Panc1 (cell line): ENCODE data around the gene PIP4K2C. TPM values are rescaled to one million over a fixed set of nuclear protein-coding genes. Genes with fewer than 3 reads are reported as not detected.
"Not testable (repeated sequence)": the region's sequence is repeated elsewhere in the genome, so short reads cannot be mapped to it uniquely, and the experiment has no call there.

Source experiments
- ATAC-seq: fragments of 200-7000 bp; cut with Tn5 transposase; 2 replicates; pipeline ENCODE4 v1.9.1; 2020; ENCODE audit warnings: mild to moderate bottlenecking, moderate library complexity
- BruUV-seq: library from RNA; stranded (reverse); fragments of 400-500 nt; replicated peaks from 2 replicates; lab custom pipeline; 2021; lab: Mats Ljungman, UMichigan
- CTCF ChIA-PET: fragments of 300-600 bp; sonication (Branson Sonifier 250); formaldehyde crosslinking; loops from one replicate; lab custom pipeline; 2022; ENCODE audit warnings: antibody characterized with exemption; lab: Charles Lee
- POLR2A ChIA-PET: fragments of 300-600 bp; sonication (Branson Sonifier 250); formaldehyde crosslinking; loops from one replicate; lab custom pipeline; 2022; ENCODE audit warnings: antibody characterized with exemption; lab: Charles Lee
- DNase-seq: peaks from one replicate; pipeline ENCODE4 v3.0.0-alpha.2; 2010; ENCODE audit warnings: low read depth, low spot score
- H3K27ac ChIP-seq: 2 replicates; pipeline ENCODE4 v1.5.1; 2011; ENCODE audit warnings: mild to moderate bottlenecking, low read length, inconsistent platforms
- H3K27me3 ChIP-seq: fragments of 200-500 bp; sonication (Bioruptor generic); 2 replicates; pipeline ENCODE4 v1.6.0; 2014; ENCODE audit warnings: low read length, inconsistent platforms; ENCODE audit not compliant: control insufficient read depth, insufficient read depth
- H3K36me3 ChIP-seq: fragments of 200-500 bp; sonication (Bioruptor generic); 2 replicates; pipeline ENCODE4 v1.5.1; 2014; ENCODE audit warnings: inconsistent platforms, mild to moderate bottlenecking, low read length, moderate library complexity; ENCODE audit not compliant: control insufficient read depth, insufficient read depth
- H3K4me1 ChIP-seq: 2 replicates; pipeline ENCODE4 v1.5.1; 2011; ENCODE audit warnings: inconsistent platforms, mild to moderate bottlenecking, low read length, moderate library complexity; ENCODE audit not compliant: control insufficient read depth, insufficient read depth
- H3K4me3 ChIP-seq, 2 experiments: 2 replicates each; pipeline ENCODE4 v1.5.1; 2011 to 2012; ENCODE audit warnings: low read depth in 2 of 2, low read length in 2 of 2, mild to moderate bottlenecking in 2 of 2, inconsistent platforms in 1 of 2, moderate library complexity in 1 of 2
- H3K9me3 ChIP-seq: fragments of 200-500 bp; sonication (Bioruptor generic); 2 replicates; pipeline ENCODE4 v1.5.1; 2014; ENCODE audit warnings: low read depth, mild to moderate bottlenecking, inconsistent platforms, low read length, moderate library complexity; ENCODE audit not compliant: control insufficient read depth, insufficient read depth
- CTCF ChIP-seq: fragments of 450-650 bp; IDR thresholded peaks from 2 replicates; pipeline ENCODE4 v1.5.1; 2017; ENCODE audit warnings: mild to moderate bottlenecking
- POLR2AphosphoS5 ChIP-seq: IDR thresholded peaks from 2 replicates; pipeline ENCODE4 v1.6.1; 2012; ENCODE audit warnings: mild to moderate bottlenecking, low read depth, low read length, moderate library complexity
- REST ChIP-seq, 2 experiments: IDR thresholded peaks; 2 replicates each; pipeline ENCODE4 v1.6.1; 2011 to 2012; ENCODE audit warnings: low read depth in 2 of 2, control low read depth in 1 of 2, low read length in 1 of 2, mild to moderate bottlenecking in 1 of 2, moderate library complexity in 1 of 2; ENCODE audit not compliant: insufficient read depth in 1 of 2
- SIN3A ChIP-seq: IDR thresholded peaks from 2 replicates; pipeline ENCODE4 v1.6.1; 2012; ENCODE audit warnings: low read depth, mild to moderate bottlenecking, low read length, moderate library complexity, borderline replicate concordance; ENCODE audit not compliant: insufficient read depth
- TCF7L2 ChIP-seq: IDR thresholded peaks from 2 replicates; pipeline ENCODE4 v1.6.1; 2011; ENCODE audit warnings: mild to moderate bottlenecking, low read depth, low read length, inconsistent platforms
- in situ Hi-C: cut with HindIII; loops from 2 replicates; pipeline ENCODE4 v1.10.0; 2016; ENCODE audit warnings: low sequenced_read_pairs, low pct_unique_long_range_greater_than_20kb
- intact Hi-C: fragments of 100-400 bp; cut with micrococcal nuclease; formaldehyde crosslinking; loops from one replicate; pipeline ENCODE4 v1.10.0; 2022; ENCODE audit not compliant: unreplicated experiment
- total RNA-seq: library from RNA; stranded (reverse); gene quantifications from one replicate; pipeline ENCODE4 v1.2.1, GENCODE V29; 2021; ENCODE audit not compliant: unreplicated experiment

The PIP4K2C gene
- total RNA-seq, 1 experiment from 2014 or later, result 62.6 TPM

GRCh38 chr12:57586128-57586527, 4.9 kb upstream of the PIP4K2C start:
- ChIA-PET CTCF (no interaction called here), POLR2A (no interaction called here)
- in situ Hi-C loops, result no loop called here
- no peak overlapping the region for H3K4me3 ChIP-seq
- DNase-seq, result no peak
- peaks cover 3% of the 10 kb centered on the region; the same call in 1 of the 2 replicates for H3K4me1 ChIP-seq
- no peak overlapping the region for H3K27ac ChIP-seq
- H3K9me3 ChIP-seq, result no peaks in the 10 kb centered on the region
- BruUV-seq, result no TSS peak
- ATAC-seq, result no peak
- no peak for TF ChIP-seq REST (IDR thresholded peaks at IDR 0.05; ENCODE audit: insufficient read depth in 1 of 2, low read depth in 2 of 2, low read length in 1 of 2)
- no peak for TF ChIP-seq SIN3A
- TF ChIP-seq CTCF, result no peak
- no peak for TF ChIP-seq TCF7L2
- no peak for TF ChIP-seq POLR2AphosphoS5
- H3K27me3 ChIP-seq, result no peaks in the 10 kb centered on the region
- intact Hi-C loops, result no loop called here
- no peaks in the 10 kb centered on the region for H3K36me3 ChIP-seq

DNA sequence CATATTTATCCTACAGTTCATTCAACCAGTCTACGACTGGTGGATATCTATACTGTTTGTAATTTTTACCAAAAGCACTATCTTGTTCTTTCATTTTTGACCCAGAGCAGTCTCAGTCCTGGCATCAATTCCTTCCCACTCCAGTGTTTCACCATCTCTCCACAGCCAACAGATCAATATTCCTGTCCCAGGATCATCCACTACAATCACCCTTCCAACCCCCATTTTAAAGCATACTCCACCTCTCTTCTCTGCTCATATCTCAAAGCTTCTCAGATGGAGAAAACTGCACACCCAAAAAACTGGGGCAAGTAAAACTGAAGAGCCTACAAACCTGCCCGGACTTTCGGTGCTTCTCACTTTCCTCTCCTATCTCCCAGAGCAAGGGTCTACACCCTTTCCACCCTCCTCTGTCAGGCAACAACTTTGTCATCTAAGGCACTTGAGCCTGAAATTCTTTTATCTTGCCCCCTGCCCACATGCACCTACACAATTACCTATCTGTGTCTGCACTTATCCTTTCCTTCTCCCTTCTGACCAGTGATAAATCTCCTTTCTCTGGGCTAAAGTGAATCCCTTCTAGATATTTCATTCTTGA, 4.1 kb upstream of the PIP4K2C start:
- H3K9me3 ChIP-seq, result no peaks in the 10 kb centered on the region
- no peaks in the 10 kb centered on the region for H3K27me3 ChIP-seq
- TF ChIP-seq CTCF (no peak), POLR2AphosphoS5 (no peak)
- in situ Hi-C loops (no loop called here), intact Hi-C loops (no loop called here)
- H3K4me1 ChIP-seq, result peaks cover 3% of the 10 kb centered on the region
- POLR2A ChIA-PET, result no interaction called here
- H3K27ac ChIP-seq, result no peak overlapping the region
- no peak for DNase-seq
- no peak for ATAC-seq
- CTCF ChIA-PET, result no interaction called here
- no peak overlapping the region for H3K4me3 ChIP-seq
- no TSS peak for BruUV-seq
- H3K36me3 ChIP-seq, result peaks cover 3% of the 10 kb centered on the region; the same call in 1 of the 2 replicates

- H3K27ac ChIP-seq, CTCF ChIA-PET, BruUV-seq, in situ Hi-C loops, H3K4me3 ChIP-seq, intact Hi-C loops, POLR2A ChIA-PET, DNase-seq, H3K27me3 ChIP-seq, H3K9me3 ChIP-seq, H3K36me3 ChIP-seq, ATAC-seq: not testable (repeated sequence)
- H3K4me1 ChIP-seq, result peaks cover 15% of the 10 kb centered on the region
These were observed 1.9 kb upstream of the PIP4K2C start for GRCh38 chr12:57588951-57589610.
